ENCODE results near the gene PCA3.

GRCh38 chr9:76800901-76801300 is 36.7 kb downstream of the PCA3 start:
- TF ChIP-seq POLR2AphosphoS5 (IDR thresholded peaks at IDR 0.05; ENCODE audit: borderline replicate concordance, low read depth, low read length) (no peak), EZH2 (IDR thresholded peaks at IDR 0.05) (no peak), FOXP2 (optimal IDR thresholded peaks at IDR 0.05; ENCODE audit: control extremely low read depth, extremely low read length, insufficient read depth) (no peak)
